H9 (cell line): ENCODE data around the gene STT3A. TPM values are rescaled to one million over a fixed set of nuclear protein-coding genes. Genes with fewer than 3 reads are reported as not detected.

Source experiments
- DNase-seq: peaks from one replicate; pipeline ENCODE4 v3.0.0-alpha.2; 2017
- H2AFZ ChIP-seq: one replicate; pipeline ENCODE4 v1.6.1; 2013; ENCODE audit warnings: mild to moderate bottlenecking, low read length, control low read depth, moderate library complexity
- H2AK5ac ChIP-seq: 2 replicates; pipeline ENCODE4 v1.6.1; 2013; ENCODE audit warnings: low read length, control low read depth, mixed read lengths; ENCODE audit not compliant: insufficient read length
- H2BK120ac ChIP-seq: one replicate; pipeline ENCODE4 v1.6.1; 2013; ENCODE audit warnings: low read depth, mild to moderate bottlenecking, low read length, control low read depth, inconsistent platforms; ENCODE audit not compliant: poor library complexity, severe bottlenecking
- H2BK12ac ChIP-seq: 2 replicates; pipeline ENCODE4 v1.6.1; 2013; ENCODE audit warnings: low read length, control low read depth, mixed read lengths, low read depth; ENCODE audit not compliant: insufficient read length
- H2BK15ac ChIP-seq: 2 replicates; pipeline ENCODE4 v1.6.1; 2013; ENCODE audit warnings: low read depth, low read length, control low read depth
- H2BK20ac ChIP-seq: one replicate; pipeline ENCODE4 v1.6.1; 2013; ENCODE audit warnings: low read depth, mild to moderate bottlenecking, low read length, control low read depth, inconsistent platforms; ENCODE audit not compliant: poor library complexity, severe bottlenecking
- H2BK5ac ChIP-seq: 2 replicates; pipeline ENCODE4 v1.6.1; 2013; ENCODE audit warnings: low read length, control low read depth, mixed read lengths; ENCODE audit not compliant: insufficient read length
- H3K14ac ChIP-seq: 2 replicates; pipeline ENCODE4 v1.6.1; 2013; ENCODE audit warnings: low read length, control low read depth; ENCODE audit not compliant: insufficient read depth
- H3K18ac ChIP-seq: 2 replicates; pipeline ENCODE4 v1.6.1; 2013; ENCODE audit warnings: low read depth, mild to moderate bottlenecking, mixed read lengths, low read length, control low read depth; ENCODE audit not compliant: insufficient read length
- H3K23ac ChIP-seq: 2 replicates; pipeline ENCODE4 v1.6.1; 2013; ENCODE audit warnings: low read length, control low read depth, mixed read lengths, low read depth; ENCODE audit not compliant: insufficient read length
- H3K23me2 ChIP-seq: 2 replicates; pipeline ENCODE4 v1.6.1; 2013; ENCODE audit warnings: low read depth, mild to moderate bottlenecking, mixed read lengths, low read length, control low read depth; ENCODE audit not compliant: insufficient read length, poor library complexity, severe bottlenecking
- H3K27ac ChIP-seq: 2 replicates; pipeline ENCODE4 v1.5.1; 2013; ENCODE audit warnings: low read length, control low read depth, mixed read lengths, low read depth; ENCODE audit not compliant: insufficient read length
- H3K27me3 ChIP-seq: 2 replicates; pipeline ENCODE4 v1.6.1; 2013; ENCODE audit warnings: low read length, control low read depth, inconsistent platforms; ENCODE audit not compliant: insufficient read depth
- H3K4ac ChIP-seq: 2 replicates; pipeline ENCODE4 v1.6.1; 2013; ENCODE audit warnings: low read depth, mild to moderate bottlenecking, control low read depth, inconsistent platforms, low read length, moderate library complexity
- H3K4me1 ChIP-seq: 2 replicates; pipeline ENCODE4 v1.6.1; 2013; ENCODE audit warnings: low read length, control low read depth, inconsistent platforms; ENCODE audit not compliant: insufficient read depth
- H3K4me2 ChIP-seq: 2 replicates; pipeline ENCODE4 v1.6.1; 2013; ENCODE audit warnings: low read length, control low read depth, mixed read lengths; ENCODE audit not compliant: insufficient read length, insufficient read depth
- H3K56ac ChIP-seq: 2 replicates; pipeline ENCODE4 v1.6.1; 2013; ENCODE audit warnings: low read depth, mild to moderate bottlenecking, mixed read lengths, low read length, control low read depth; ENCODE audit not compliant: insufficient read length
- H3K79me1 ChIP-seq: 2 replicates; pipeline ENCODE4 v1.6.1; 2013; ENCODE audit warnings: low read depth, mild to moderate bottlenecking, moderate library complexity, low read length, control low read depth, inconsistent platforms; ENCODE audit not compliant: insufficient read depth, poor library complexity, severe bottlenecking
- H3K79me2 ChIP-seq: 2 replicates; pipeline ENCODE4 v1.6.1; 2013; ENCODE audit warnings: low read length, control low read depth, inconsistent platforms; ENCODE audit not compliant: insufficient read depth
- H3K9ac ChIP-seq: 2 replicates; pipeline ENCODE4 v1.6.1; 2013; ENCODE audit warnings: low read length, control low read depth, mixed read lengths; ENCODE audit not compliant: insufficient read length; ENCODE audit errors: extremely low read depth
- H3K9me3 ChIP-seq: one replicate; pipeline ENCODE4 v1.6.1; 2013; ENCODE audit warnings: low read depth, low read length, inconsistent platforms; ENCODE audit not compliant: control insufficient read depth
- H3T11ph ChIP-seq: one replicate; pipeline ENCODE4 v1.6.1; 2013; ENCODE audit warnings: mild to moderate bottlenecking, low read length, control low read depth, inconsistent platforms
- H4K20me1 ChIP-seq: one replicate; pipeline ENCODE4 v1.6.1; 2013; ENCODE audit not compliant: control insufficient read depth, insufficient read length, insufficient read depth
- H4K5ac ChIP-seq: 2 replicates; pipeline ENCODE4 v1.6.1; 2013; ENCODE audit warnings: low read depth, mild to moderate bottlenecking, mixed read lengths, low read length, control low read depth; ENCODE audit not compliant: insufficient read length
- H4K8ac ChIP-seq: replicated peaks from 2 replicates; pipeline ENCODE4 v1.6.1; 2013; ENCODE audit warnings: low read length, control low read depth, mixed read lengths, low read depth; ENCODE audit not compliant: insufficient read length
- H4K91ac ChIP-seq: 2 replicates; pipeline ENCODE4 v1.6.1; 2013; ENCODE audit warnings: low read depth, mild to moderate bottlenecking, moderate library complexity, mixed read lengths, low read length, control low read depth; ENCODE audit not compliant: insufficient read length
- H3K27ac Mint-ChIP-seq, 3 experiments: 2 replicates in 2 of 3; 3 replicates in 1 of 3; pipeline ENCODE4 v1.8.0; 2020 to 2021; ENCODE audit warnings: mixed read lengths in 3 of 3, mild to moderate bottlenecking in 1 of 3, moderate library complexity in 1 of 3
- H3K27me3 Mint-ChIP-seq: 2 replicates; pipeline ENCODE4 v1.8.0; 2021; ENCODE audit warnings: low read depth, mild to moderate bottlenecking, moderate library complexity, mixed read lengths
- H3K36me3 Mint-ChIP-seq, 3 experiments: 2 replicates in 2 of 3; 3 replicates in 1 of 3; pipeline ENCODE4 v1.8.0; 2020 to 2021; ENCODE audit warnings: low read depth in 3 of 3, mixed read lengths in 3 of 3; ENCODE audit not compliant: insufficient read depth in 1 of 3
- H3K4me1 Mint-ChIP-seq, 2 experiments: 2 replicates each; pipeline ENCODE4 v1.8.0; 2020; ENCODE audit warnings: mixed read lengths in 2 of 2
- H3K4me3 Mint-ChIP-seq, 2 experiments: 2 replicates in 1 of 2; 3 replicates in 1 of 2; pipeline ENCODE4 v1.8.0; 2020 to 2021; ENCODE audit warnings: mild to moderate bottlenecking in 2 of 2, mixed read lengths in 2 of 2, moderate library complexity in 1 of 2
- H3K9me3 Mint-ChIP-seq, 2 experiments: 2 replicates in 1 of 2; 3 replicates in 1 of 2; pipeline ENCODE4 v1.8.0; 2020; ENCODE audit warnings: mild to moderate bottlenecking in 2 of 2, mixed read lengths in 2 of 2, moderate library complexity in 1 of 2
- CTCF ChIP-seq: fragments of 200-600 bp; sonication (generic); conservative IDR thresholded peaks from 3 replicates; pipeline ENCODE4 v1.8.0; 2021; ENCODE audit warnings: antibody characterized with exemption, mild to moderate bottlenecking
- WGBS: extraction: QIAGEN DNeasy Blood & Tissue Kit; methylation state at CpG from one replicate; pipeline ENCODE4 v1.1.7; 2013; ENCODE audit warnings: missing lambda C conversion rate, low lambda C conversion rate, mixed read lengths; ENCODE audit not compliant: insufficient read length; ENCODE audit errors: extremely low coverage; 5-methylcytosine and 5-hydroxymethylcytosine counted together
- total RNA-seq: library from RNA; stranded (reverse); gene quantifications from 2 replicates; pipeline ENCODE4 v1.2.1, GENCODE V29; 2021

The STT3A gene
- total RNA-seq, 1 experiment from 2014 or later, result 128 TPM

- TF ChIP-seq CTCF, result no peak
- Histone ChIP-seq H2BK12ac (no peak overlapping the region), H3K56ac (peak overlapping the region; percentile 52), H2BK5ac (peak overlapping the region; percentile 82), H3T11ph (no peak overlapping the region), H4K8ac (no peak overlapping the region), H4K91ac (no peak overlapping the region), H3K18ac (peak overlapping the region; percentile 97), H3K14ac (peak overlapping the region; percentile 96), H3K27ac (peak overlapping the region; percentile 91), H3K4me1 (no peaks in the 10 kb centered on the region), H3K9me3 (no peaks in the 10 kb centered on the region), H4K5ac (peak overlapping the region; percentile 45), H3K79me2 (peaks cover 3% of the 10 kb centered on the region; the same call in 1 of the 2 replicates), H2BK120ac (no peak overlapping the region), H2BK20ac (no peak overlapping the region), H2AK5ac (no peak overlapping the region), H4K20me1 (no peaks in the 10 kb centered on the region), H3K27me3 (no peaks in the 10 kb centered on the region), H2BK15ac (no peak overlapping the region), H3K79me1 (no peaks in the 10 kb centered on the region), H3K23me2 (no peaks in the 10 kb centered on the region), H3K4ac (no peak overlapping the region), H3K9ac (peak overlapping the region; percentile 98), H3K4me2 (peak overlapping the region; percentile 91), H2AFZ (no peak overlapping the region), H3K23ac (no peak overlapping the region)
- peaks cover 14 to 16% of the 10 kb centered on the region in 2 experiments for H3K4me1 Mint-ChIP-seq
- H3K36me3 Mint-ChIP-seq, result peaks cover 11 to 47% (median 44%) of the 10 kb centered on the region in 3 experiments
- no peaks in the 10 kb centered on the region for H3K27me3 Mint-ChIP-seq
- DNase-seq, result peak; percentile 94
- H3K4me3 Mint-ChIP-seq, result peak overlapping the region; percentile 86 to 93
- H3K9me3 Mint-ChIP-seq, result no peaks in the 10 kb centered on the region
- H3K27ac Mint-ChIP-seq, result peak overlapping the region; percentile 99 to 100 (median 100)
- no CpG with 5 or more reads among the region's 51 CpGs for WGBS
These were observed 33.1 kb downstream of the STT3A start for GRCh38 chr11:125625630-125626287.
